A549 (cell line): ENCODE data around the gene ARID5B. TPM values are rescaled to one million over a fixed set of nuclear protein-coding genes. Genes with fewer than 3 reads are reported as not detected.

Source experiments
- ATAC-seq, 2 experiments: fragments of 200-7000 bp in 1 of 2; fragments of >200 bp in 1 of 2; cut with Nextera tagmentation in 1 of 2; cut with Tn5 transposase in 1 of 2; 3 replicates each; pipeline versions ENCODE4 v1.8.0 to v1.9.1; 2018 to 2020; ENCODE audit warnings: mild to moderate bottlenecking in 1 of 2, moderate library complexity in 1 of 2
- CTCF ChIA-PET: fragments of 300-600 bp; sonication (Branson Sonifier 250); formaldehyde crosslinking; extraction: SDS; loops from one replicate; lab custom pipeline; 2021; ENCODE audit warnings: antibody characterized with exemption, inconsistent platforms; lab: Yijun Ruan, JAX
- POLR2A ChIA-PET: fragments of 350-600 bp; formaldehyde crosslinking; extraction: SDS; loops from one replicate; lab custom pipeline; 2021; ENCODE audit warnings: antibody characterized with exemption, inconsistent platforms; lab: Yijun Ruan, JAX
- DNase-seq, 2 experiments: peaks; one replicate each; pipeline versions ENCODE4 v3.0.0 to v3.0.0-alpha.2; 2011 to 2016; ENCODE audit warnings: low read depth in 1 of 2, low spot score in 1 of 2
- FAIRE-seq: peaks from 2 replicates; lab custom pipeline; 2011; peaks lifted over from hg19 to GRCh38; lab: Jason Lieb, UNC
- H3K27ac ChIP-seq, 2 experiments: fragments of >200 bp; sonication (Bioruptor Twin); formaldehyde crosslinking; 3 replicates each; pipeline ENCODE4 v1.5.1; 2016 to 2017
- H3K4me1 ChIP-seq: fragments of >200 bp; sonication (Bioruptor Twin); formaldehyde crosslinking; 3 replicates; pipeline ENCODE4 v1.6.1; 2016
- H3K4me2 ChIP-seq: fragments of >200 bp; sonication (Bioruptor Twin); formaldehyde crosslinking; 3 replicates; pipeline ENCODE4 v1.6.1; 2016
- H3K4me3 ChIP-seq: fragments of >200 bp; sonication (Bioruptor Twin); formaldehyde crosslinking; 3 replicates; pipeline ENCODE4 v1.5.1; 2016
- H3K9me3 ChIP-seq: fragments of >200 bp; sonication (Bioruptor Twin); formaldehyde crosslinking; 3 replicates; pipeline ENCODE4 v1.6.1; 2016
- BHLHE40 ChIP-seq: IDR thresholded peaks from 2 replicates; pipeline ENCODE4 v1.6.1; 2012; ENCODE audit warnings: low read depth, low read length, inconsistent platforms
- CHD4 ChIP-seq: fragments of 200-600 bp; sonication (generic); IDR thresholded peaks from 2 replicates; pipeline ENCODE4 v1.6.1; 2016; ENCODE audit warnings: antibody characterized with exemption, mild to moderate bottlenecking, borderline replicate concordance
- EHMT2 ChIP-seq: fragments of 200-600 bp; sonication (generic); IDR thresholded peaks from 2 replicates; pipeline ENCODE4 v1.6.1; 2016; ENCODE audit warnings: antibody characterized with exemption, low read depth, mild to moderate bottlenecking, moderate library complexity
- FOSB ChIP-seq: fragments of 250-450 bp; sonication (Bioruptor Pico); IDR thresholded peaks from 2 replicates; pipeline ENCODE4 v1.5.0; 2020; ENCODE audit warnings: mild to moderate bottlenecking, moderate library complexity
- HDAC2 ChIP-seq: fragments of 200-600 bp; sonication (generic); IDR thresholded peaks from 2 replicates; pipeline ENCODE4 v1.6.1; 2016
- HMGXB4 ChIP-seq: fragments of 250-450 bp; sonication (Bioruptor Pico); IDR thresholded peaks from 2 replicates; pipeline ENCODE4 v1.5.0; 2021; ENCODE audit warnings: mild to moderate bottlenecking, moderate library complexity, borderline replicate concordance
- JUN ChIP-seq, 2 experiments: fragments of >200 bp; sonication (Bioruptor Twin); formaldehyde crosslinking; IDR thresholded peaks; 2 replicates in 1 of 2; 3 replicates in 1 of 2; pipeline ENCODE4 v1.6.1; 2016 to 2017
- KDM1A ChIP-seq: fragments of 200-600 bp; sonication (generic); IDR thresholded peaks from 2 replicates; pipeline ENCODE4 v1.6.1; 2016; ENCODE audit warnings: low read depth, mild to moderate bottlenecking
- MAFK ChIP-seq: fragments of 450-650 bp; IDR thresholded peaks from 2 replicates; pipeline ENCODE4 v1.6.1; 2014; ENCODE audit not compliant: partially characterized antibody
- MAX ChIP-seq: IDR thresholded peaks from 2 replicates; pipeline ENCODE4 v1.6.1; 2012
- MAZ ChIP-seq: fragments of 150-350 bp; IDR thresholded peaks from 2 replicates; pipeline ENCODE4 v1.6.1; 2014; ENCODE audit warnings: antibody characterized with exemption, low read depth, low read length, borderline replicate concordance
- NFE2L2 ChIP-seq: fragments of 150-350 bp; conservative IDR thresholded peaks from 2 replicates; pipeline ENCODE4 v1.6.1; 2014; ENCODE audit warnings: low read length
- RAD21 ChIP-seq, 2 experiments: fragments of >200 bp in 1 of 2; sonication (Bioruptor Twin) in 1 of 2; formaldehyde crosslinking in 1 of 2; IDR thresholded peaks in 1 of 2; conservative IDR thresholded peaks in 1 of 2; 2 replicates in 1 of 2; 3 replicates in 1 of 2; pipeline ENCODE4 v1.6.1; 2012 to 2018; ENCODE audit warnings: inconsistent platforms in 1 of 2
- RFX5 ChIP-seq: fragments of 450-650 bp; IDR thresholded peaks from 2 replicates; pipeline ENCODE4 v1.7.1; 2014; ENCODE audit warnings: antibody characterized with exemption, mild to moderate bottlenecking, moderate library complexity
- SREBF2 ChIP-seq: fragments of 450-650 bp; IDR thresholded peaks from 2 replicates; pipeline ENCODE4 v1.6.1; 2014; ENCODE audit warnings: mild to moderate bottlenecking, moderate library complexity
- TP53 ChIP-seq: fragments of 250-450 bp; sonication (Bioruptor Pico); IDR thresholded peaks from 2 replicates; pipeline ENCODE4 v1.5.0; 2021; ENCODE audit warnings: mild to moderate bottlenecking, moderate library complexity
- ZFP36 ChIP-seq: fragments of 450-650 bp; IDR thresholded peaks from 2 replicates; pipeline ENCODE4 v1.6.1; 2014; ENCODE audit warnings: borderline replicate concordance; ENCODE audit not compliant: partially characterized antibody
- WGBS: methylation state at CpG from one replicate; pipeline ENCODE4 v1.1.6; 2017; ENCODE audit errors: missing lambda C conversion rate; 5-methylcytosine and 5-hydroxymethylcytosine counted together
- polyA plus RNA-seq, 4 experiments: library from polyadenylated mRNA; depleted of rRNA in 3 of 4; stranded (reverse); fragments of >200 nt; fragmentation: RNase III in 1 of 4; extraction: RNeasy Plus Mini Kit Qiagen cat#74134 plus additional on column Dnase treatment in 1 of 4; gene quantifications; 2 replicates in 3 of 4; 3 replicates in 1 of 4; pipeline ENCODE4 v1.2.3, GENCODE V29; 2011 to 2017
- TF ChIP-seq, protein P1 (sequence below): fragments of 450-650 bp; IDR thresholded peaks from 2 replicates; pipeline ENCODE4 v1.6.1; 2014; ENCODE audit warnings: antibody characterized with exemption
- TF ChIP-seq, protein P2 (sequence below): fragments of >200 bp; sonication (Bioruptor Twin); formaldehyde crosslinking; IDR thresholded peaks from 3 replicates; pipeline ENCODE4 v1.6.1; 2016
- TF ChIP-seq, protein P3 (sequence below): IDR thresholded peaks from 2 replicates; pipeline ENCODE4 v1.6.1; 2012

ARID5B gene
- polyA plus RNA-seq, 2 of the 4 experiments (the other 2 are of a cell fraction) = 0.75 to 1.6 TPM

- TF ChIP-seq ZFP36 (no peak), JUN (IDR thresholded peaks at IDR 0.05) (no peak), MAZ (no peak), HDAC2 (no peak)
Measured at GRCh38 chr10:61987951-61988379, 86.5 kb downstream of the ARID5B start (continued).

DNA sequence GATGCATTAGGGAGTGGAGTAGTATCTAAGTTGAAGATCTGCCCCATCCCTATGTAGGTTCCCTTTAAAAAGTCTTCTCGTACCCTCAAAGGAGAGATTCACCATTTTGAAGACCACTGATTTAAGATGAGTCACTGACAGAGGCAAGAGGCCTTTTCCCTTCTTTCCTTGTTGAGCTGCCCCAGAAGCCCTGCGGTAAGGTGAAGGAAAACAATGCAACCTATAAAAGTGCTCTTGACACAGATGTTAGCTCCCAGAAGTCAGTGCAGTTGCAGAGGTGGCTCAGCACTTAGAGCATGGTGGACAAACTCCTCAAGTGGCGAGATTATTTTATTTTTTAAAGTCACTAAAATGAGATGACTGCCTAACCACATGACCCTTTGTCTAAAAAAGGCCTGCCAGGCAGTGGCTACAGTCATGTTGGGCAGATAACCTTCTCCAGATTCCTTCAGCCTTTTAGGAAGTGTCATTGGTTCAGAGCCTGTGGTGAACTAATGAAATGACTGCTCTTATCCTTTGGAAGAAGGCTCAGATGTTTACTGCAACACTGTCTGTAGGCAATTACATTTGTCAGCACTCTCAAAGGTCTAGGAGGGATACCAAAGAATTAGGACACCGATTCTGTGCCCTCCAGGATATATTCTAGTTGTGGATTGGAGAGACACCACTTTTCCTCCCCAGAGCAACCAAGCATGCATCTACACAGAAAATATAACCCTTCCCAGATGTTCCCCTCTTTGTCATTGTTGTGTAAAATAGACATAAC, 88.7 kb downstream of the ARID5B start:
- no peak for DNase-seq
- Histone ChIP-seq H3K4me2 (no peak overlapping the region), H3K27ac (no peak overlapping the region), H3K9me3 (no peaks in the 10 kb centered on the region), H3K4me3 (no peak overlapping the region), H3K4me1 (peaks cover 18% of the 10 kb centered on the region; the same call in 2 of the 3 replicates)
- WGBS = 64% methylated on average over 4 of the region's 4 CpGs
- no peak for FAIRE-seq
- ChIA-PET POLR2A (no interaction called here), CTCF (no interaction called here)
- ATAC-seq = no peak
- TF ChIP-seq EHMT2 (no peak), FOSB (CRISPR knock-in tag) (no peak), KDM1A (no peak), CHD4 (no peak), NFE2L2 (no peak), TP53 (CRISPR knock-in tag) (no peak), SREBF2 (no peak), MAX (no peak), MAFK (no peak), HMGXB4 (CRISPR knock-in tag) (no peak), BHLHE40 (no peak)
- TF ChIP-seq, protein P1, sequence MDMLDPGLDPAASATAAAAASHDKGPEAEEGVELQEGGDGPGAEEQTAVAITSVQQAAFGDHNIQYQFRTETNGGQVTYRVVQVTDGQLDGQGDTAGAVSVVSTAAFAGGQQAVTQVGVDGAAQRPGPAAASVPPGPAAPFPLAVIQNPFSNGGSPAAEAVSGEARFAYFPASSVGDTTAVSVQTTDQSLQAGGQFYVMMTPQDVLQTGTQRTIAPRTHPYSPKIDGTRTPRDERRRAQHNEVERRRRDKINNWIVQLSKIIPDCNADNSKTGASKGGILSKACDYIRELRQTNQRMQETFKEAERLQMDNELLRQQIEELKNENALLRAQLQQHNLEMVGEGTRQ = no peak

DNA sequence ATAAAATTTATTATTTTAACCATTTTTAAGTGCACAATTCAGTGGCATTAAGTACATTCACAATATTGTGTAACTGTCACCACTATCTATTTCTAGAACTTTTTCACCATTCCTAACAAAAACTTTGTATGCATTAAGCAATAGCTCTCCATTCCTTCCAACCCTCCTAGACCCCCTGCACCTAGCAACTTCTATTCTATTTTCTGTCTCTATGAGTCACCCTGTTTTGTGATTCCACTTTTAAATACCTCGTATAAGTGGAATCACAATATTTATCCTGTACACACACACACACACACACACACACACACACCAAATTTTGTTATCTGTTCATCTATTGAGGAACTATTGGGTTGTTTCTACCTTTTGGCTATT, 89.2 kb downstream of the ARID5B start:
- Histone ChIP-seq H3K9me3 (no peaks in the 10 kb centered on the region), H3K4me1 (peaks cover 18% of the 10 kb centered on the region; the same call in 2 of the 3 replicates), H3K4me2 (no peak overlapping the region), H3K4me3 (no peak overlapping the region), H3K27ac (no peak overlapping the region)
- ChIA-PET CTCF (no interaction called here), POLR2A (no interaction called here)
- no peak for TF ChIP-seq RFX5
- TF ChIP-seq, protein P1 = no peak
- TF ChIP-seq TP53 (CRISPR knock-in tag) = no peak
- TF ChIP-seq, protein P2, sequence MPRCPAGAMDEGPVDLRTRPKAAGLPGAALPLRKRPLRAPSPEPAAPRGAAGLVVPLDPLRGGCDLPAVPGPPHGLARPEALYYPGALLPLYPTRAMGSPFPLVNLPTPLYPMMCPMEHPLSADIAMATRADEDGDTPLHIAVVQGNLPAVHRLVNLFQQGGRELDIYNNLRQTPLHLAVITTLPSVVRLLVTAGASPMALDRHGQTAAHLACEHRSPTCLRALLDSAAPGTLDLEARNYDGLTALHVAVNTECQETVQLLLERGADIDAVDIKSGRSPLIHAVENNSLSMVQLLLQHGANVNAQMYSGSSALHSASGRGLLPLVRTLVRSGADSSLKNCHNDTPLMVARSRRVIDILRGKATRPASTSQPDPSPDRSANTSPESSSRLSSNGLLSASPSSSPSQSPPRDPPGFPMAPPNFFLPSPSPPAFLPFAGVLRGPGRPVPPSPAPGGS = no peak
- TF ChIP-seq, protein P3, sequence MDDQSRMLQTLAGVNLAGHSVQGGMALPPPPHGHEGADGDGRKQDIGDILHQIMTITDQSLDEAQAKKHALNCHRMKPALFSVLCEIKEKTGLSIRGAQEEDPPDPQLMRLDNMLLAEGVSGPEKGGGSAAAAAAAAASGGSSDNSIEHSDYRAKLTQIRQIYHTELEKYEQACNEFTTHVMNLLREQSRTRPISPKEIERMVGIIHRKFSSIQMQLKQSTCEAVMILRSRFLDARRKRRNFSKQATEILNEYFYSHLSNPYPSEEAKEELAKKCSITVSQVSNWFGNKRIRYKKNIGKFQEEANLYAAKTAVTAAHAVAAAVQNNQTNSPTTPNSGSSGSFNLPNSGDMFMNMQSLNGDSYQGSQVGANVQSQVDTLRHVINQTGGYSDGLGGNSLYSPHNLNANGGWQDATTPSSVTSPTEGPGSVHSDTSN = no peak
- no peak for TF ChIP-seq RAD21 (conservative IDR thresholded peaks at IDR 0.05 in 1 of 2, IDR thresholded peaks at IDR 0.05 in 1 of 2)
- DNase-seq (no peak), ATAC-seq (no peak), FAIRE-seq (no peak)
- WGBS = 38% methylated on average over 1 of the region's 1 CpG
